Measurements from ENCODE around the gene SPEF2. TPM values are rescaled to one million over a fixed set of nuclear protein-coding genes. Genes with fewer than 3 reads are reported as not detected.
A peak's percentile ranks its signal among the peaks of the same experiment; 100 is the strongest.

Gene SPEF2
- total RNA-seq, 2 experiments from 2014 or later = 0.03 TPM; not detected in 1

- Histone ChIP-seq H3K9me3 (ENCODE audit: low read length) (no peaks in the 10 kb centered on the region), H3K4me2 (ENCODE audit: low read length) (no peak overlapping the region), H4K20me1 (ENCODE audit: insufficient read depth, low read length) (no peaks in the 10 kb centered on the region), H3K9me2 (ENCODE audit: insufficient read depth, low read length) (no peaks in the 10 kb centered on the region), H3K4me3 (ENCODE audit: low read depth, low read length, poor library complexity, severe bottlenecking) (no peak overlapping the region), H3K27ac (ENCODE audit: low read depth, low read length, poor library complexity, severe bottlenecking) (no peak overlapping the region), H3K79me2 (ENCODE audit: insufficient read depth, low read depth, low read length) (no peaks in the 10 kb centered on the region), H2AFZ (ENCODE audit: low read length) (no peak overlapping the region), H3K36me3 (ENCODE audit: insufficient read depth, low read length) (no peaks in the 10 kb centered on the region), H3K4me1 (ENCODE audit: insufficient read depth, low read length, poor library complexity, severe bottlenecking) (peaks cover 10% of the 10 kb centered on the region)
- intact Hi-C loops (cut with micrococcal nuclease; ENCODE audit: unreplicated experiment) = no loop called here
- DNase-seq (ENCODE audit: low spot score) = no peak
- POLR2A ChIA-PET = no interaction called here
- TF ChIP-seq, protein P1, sequence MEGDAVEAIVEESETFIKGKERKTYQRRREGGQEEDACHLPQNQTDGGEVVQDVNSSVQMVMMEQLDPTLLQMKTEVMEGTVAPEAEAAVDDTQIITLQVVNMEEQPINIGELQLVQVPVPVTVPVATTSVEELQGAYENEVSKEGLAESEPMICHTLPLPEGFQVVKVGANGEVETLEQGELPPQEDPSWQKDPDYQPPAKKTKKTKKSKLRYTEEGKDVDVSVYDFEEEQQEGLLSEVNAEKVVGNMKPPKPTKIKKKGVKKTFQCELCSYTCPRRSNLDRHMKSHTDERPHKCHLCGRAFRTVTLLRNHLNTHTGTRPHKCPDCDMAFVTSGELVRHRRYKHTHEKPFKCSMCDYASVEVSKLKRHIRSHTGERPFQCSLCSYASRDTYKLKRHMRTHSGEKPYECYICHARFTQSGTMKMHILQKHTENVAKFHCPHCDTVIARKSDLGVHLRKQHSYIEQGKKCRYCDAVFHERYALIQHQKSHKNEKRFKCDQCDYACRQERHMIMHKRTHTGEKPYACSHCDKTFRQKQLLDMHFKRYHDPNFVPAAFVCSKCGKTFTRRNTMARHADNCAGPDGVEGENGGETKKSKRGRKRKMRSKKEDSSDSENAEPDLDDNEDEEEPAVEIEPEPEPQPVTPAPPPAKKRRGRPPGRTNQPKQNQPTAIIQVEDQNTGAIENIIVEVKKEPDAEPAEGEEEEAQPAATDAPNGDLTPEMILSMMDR (conservative IDR thresholded peaks at IDR 0.05; ENCODE audit: low read length) = no peak
- TF ChIP-seq EZH2phosphoT487 (IDR thresholded peaks at IDR 0.05; ENCODE audit: borderline replicate concordance, low read depth, low read length) = no peak
- no TSS peak for BruUV-seq (replicated peaks)
- CTCF ChIA-PET (ENCODE audit: unreplicated experiment) = no interaction called here
These were observed 29.5 kb downstream of the SPEF2 start for GRCh38 chr5:35647128-35647527.

DNA sequence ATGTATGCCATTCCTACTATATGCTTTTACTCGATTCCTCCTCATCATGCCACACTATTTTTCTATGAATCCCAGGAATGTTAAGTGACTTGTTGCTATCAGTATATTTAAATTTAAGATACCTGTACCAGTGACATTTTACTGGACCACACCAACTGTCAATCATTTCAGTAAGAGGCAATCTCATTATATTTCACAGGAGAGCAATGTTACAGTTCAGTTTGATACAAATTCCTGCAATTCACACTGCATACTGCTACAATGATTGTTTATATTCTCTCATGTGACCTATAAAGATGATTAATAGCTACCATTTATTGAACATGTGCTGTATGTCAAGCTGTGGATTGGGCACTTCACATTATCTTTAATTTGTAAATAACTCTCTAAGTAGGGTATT, 30.0 kb downstream of the SPEF2 start:
- no TSS peak for BruUV-seq (replicated peaks)
- Histone ChIP-seq H4K20me1 (ENCODE audit: insufficient read depth, low read length) (no peaks in the 10 kb centered on the region), H3K4me3 (ENCODE audit: low read depth, low read length, poor library complexity, severe bottlenecking) (no peak overlapping the region), H2AFZ (ENCODE audit: low read length) (no peak overlapping the region), H3K79me2 (ENCODE audit: insufficient read depth, low read depth, low read length) (no peaks in the 10 kb centered on the region), H3K9me3 (ENCODE audit: low read length) (no peaks in the 10 kb centered on the region), H3K36me3 (ENCODE audit: insufficient read depth, low read length) (no peaks in the 10 kb centered on the region), H3K27ac (ENCODE audit: low read depth, low read length, poor library complexity, severe bottlenecking) (no peak overlapping the region), H3K4me1 (ENCODE audit: insufficient read depth, low read length, poor library complexity, severe bottlenecking) (peaks cover 10% of the 10 kb centered on the region), H3K4me2 (ENCODE audit: low read length) (no peak overlapping the region), H3K9me2 (ENCODE audit: insufficient read depth, low read length) (no peaks in the 10 kb centered on the region)
- ChIA-PET POLR2A (no interaction called here), CTCF (ENCODE audit: unreplicated experiment) (no interaction called here)
- no peak for TF ChIP-seq EZH2phosphoT487 (IDR thresholded peaks at IDR 0.05; ENCODE audit: borderline replicate concordance, low read depth, low read length)
- TF ChIP-seq, protein P1 (conservative IDR thresholded peaks at IDR 0.05; ENCODE audit: low read length) = no peak
- no peak for DNase-seq (ENCODE audit: low spot score)
- intact Hi-C loops (cut with micrococcal nuclease; ENCODE audit: unreplicated experiment) = no loop called here

DNA sequence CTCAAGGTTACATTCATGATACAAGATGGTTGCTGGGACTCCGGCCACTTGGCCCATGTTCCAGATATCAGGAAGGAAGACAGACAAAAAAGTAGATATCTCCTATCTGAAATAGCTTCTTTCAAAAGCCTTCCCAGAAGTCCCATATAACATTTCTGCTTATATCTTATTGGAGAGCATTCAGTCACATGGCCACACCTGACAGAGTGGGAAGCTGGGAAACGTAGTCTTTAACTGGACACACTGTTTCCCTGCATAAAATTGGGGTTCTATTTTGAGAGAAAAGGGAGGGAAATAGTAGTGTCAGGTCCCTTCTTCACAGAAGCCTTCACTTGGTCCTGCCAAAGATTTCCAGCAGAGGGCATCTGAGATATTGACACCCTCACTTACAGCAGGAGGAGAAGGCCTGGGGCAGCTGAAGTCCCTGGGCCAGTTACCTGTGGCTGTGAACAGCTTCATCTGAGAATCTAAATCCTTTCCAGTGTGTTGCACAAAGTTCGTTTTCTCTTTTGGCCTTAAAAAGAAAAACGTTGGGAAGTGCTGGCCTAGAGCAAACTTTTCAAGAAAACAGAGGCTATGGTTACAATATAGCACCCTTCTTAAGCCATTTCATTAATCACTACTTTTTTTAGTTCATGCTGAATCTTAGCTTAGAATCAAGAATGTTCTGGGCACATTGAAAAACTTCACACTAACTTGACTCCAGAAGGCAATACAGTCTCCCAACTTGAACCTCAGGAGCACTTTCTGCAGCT, 33.5 kb downstream of the SPEF2 start:
- no TSS peak for BruUV-seq (replicated peaks)
- Histone ChIP-seq H3K79me2 (ENCODE audit: insufficient read depth, low read depth, low read length) (no peaks in the 10 kb centered on the region), H3K9me2 (ENCODE audit: insufficient read depth, low read length) (no peaks in the 10 kb centered on the region), H3K4me1 (ENCODE audit: insufficient read depth, low read length, poor library complexity, severe bottlenecking) (peaks cover 20% of the 10 kb centered on the region), H3K4me2 (ENCODE audit: low read length) (no peak overlapping the region), H3K27ac (ENCODE audit: low read depth, low read length, poor library complexity, severe bottlenecking) (no peak overlapping the region), H3K4me3 (ENCODE audit: low read depth, low read length, poor library complexity, severe bottlenecking) (no peak overlapping the region), H3K9me3 (ENCODE audit: low read length) (no peaks in the 10 kb centered on the region), H2AFZ (ENCODE audit: low read length) (peak overlapping the region; percentile 75), H3K36me3 (ENCODE audit: insufficient read depth, low read length) (no peaks in the 10 kb centered on the region), H4K20me1 (ENCODE audit: insufficient read depth, low read length) (no peaks in the 10 kb centered on the region)
- DNase-seq (ENCODE audit: low spot score) = peak; percentile 83
- POLR2A ChIA-PET = interaction anchor here (0.6 to 1.2 kb wide), 3 partner anchors 8 to 149 kb away, joined by 3 read pairs; no protein-coding TSS in a partner anchor
- intact Hi-C loops (cut with micrococcal nuclease; ENCODE audit: unreplicated experiment) = loop anchor here (1.0 kb wide), 2 partner anchors 126 to 275 kb away; no protein-coding TSS in a partner anchor
- CTCF ChIA-PET (ENCODE audit: unreplicated experiment) = interaction anchor here (0.6 to 2.2 kb wide), 7 partner anchors 20 to 283 kb away, joined by 3 to 9 read pairs (median 3); no protein-coding TSS in a partner anchor
- TF ChIP-seq, protein P1 (conservative IDR thresholded peaks at IDR 0.05; ENCODE audit: low read length) = peak; percentile 90
- no peak for TF ChIP-seq EZH2phosphoT487 (IDR thresholded peaks at IDR 0.05; ENCODE audit: borderline replicate concordance, low read depth, low read length)
